SK-N-SH (cell line): ENCODE results near the gene FXYD2. TPM values are rescaled to one million over a fixed set of nuclear protein-coding genes. Genes with fewer than 3 reads are reported as not detected.

Experiments
- CTCF ChIA-PET: fragments of 300-600, 350-600 bp; formaldehyde crosslinking; extraction: SDS; loops from one replicate; lab custom pipeline; 2021; lab: Yijun Ruan, JAX
- POLR2A ChIA-PET: fragments of 350-600 bp; sonication (Branson Sonifier 250); formaldehyde crosslinking; extraction: SDS; loops from one replicate; lab custom pipeline; 2020; ENCODE audit warnings: antibody characterized with exemption, inconsistent platforms; lab: Yijun Ruan, JAX
- DNase-seq: peaks from one replicate; pipeline ENCODE4 v3.0.0; 2012
- H2AFZ ChIP-seq: fragments of 200-600 bp; sonication (generic); 2 replicates; pipeline ENCODE4 v1.8.1; 2016; ENCODE audit warnings: antibody characterized with exemption, mild to moderate bottlenecking, low read depth
- H3F3A ChIP-seq: fragments of 200-600 bp; sonication (generic); replicated peaks from 2 replicates; pipeline ENCODE3; 2016; ENCODE audit warnings: antibody characterized with exemption, mild to moderate bottlenecking; ENCODE audit not compliant: insufficient read depth
- H3K27ac ChIP-seq, 2 experiments: fragments of 200-500 bp in 1 of 2; fragments of 200-600 bp in 1 of 2; sonication (Bioruptor generic) in 1 of 2; sonication (generic), shearing (Covaris generic) in 1 of 2; 2 replicates each; pipeline versions ENCODE4 v1.5.1 to v1.6.1; 2014 to 2016; ENCODE audit warnings: low read depth in 2 of 2, inconsistent platforms in 1 of 2, low read length in 1 of 2, mild to moderate bottlenecking in 1 of 2, mixed read lengths in 1 of 2
- H3K27me3 ChIP-seq: fragments of 200-600 bp; sonication (generic), shearing (Covaris generic); 2 replicates; pipeline ENCODE4 v1.6.1; 2016; ENCODE audit warnings: mixed run types; ENCODE audit not compliant: insufficient read depth
- H3K36me3 ChIP-seq, 2 experiments: fragments of 200-500 bp in 1 of 2; fragments of 200-600 bp in 1 of 2; sonication (Bioruptor generic) in 1 of 2; sonication (generic) in 1 of 2; replicated peaks in 1 of 2; 2 replicates each; pipeline versions ENCODE3 to v1.5.1; 2014 to 2016; ENCODE audit warnings: low read length in 1 of 2, mild to moderate bottlenecking in 1 of 2; ENCODE audit not compliant: insufficient read depth in 2 of 2, control insufficient read depth in 1 of 2
- H3K4me1 ChIP-seq, 2 experiments: fragments of 200-500 bp in 1 of 2; fragments of 200-600 bp in 1 of 2; sonication (Bioruptor generic) in 1 of 2; sonication (generic), shearing (Covaris generic) in 1 of 2; 2 replicates each; pipeline versions ENCODE4 v1.5.1 to v1.6.1; 2014 to 2016; ENCODE audit warnings: low read depth in 1 of 2, low read length in 1 of 2, mixed run types in 1 of 2; ENCODE audit not compliant: insufficient read depth in 2 of 2, control insufficient read depth in 1 of 2
- H3K4me2 ChIP-seq: fragments of 200-600 bp; sonication (generic), shearing (Covaris generic); 2 replicates; pipeline ENCODE4 v1.6.1; 2017; ENCODE audit warnings: mixed run types
- H3K4me3 ChIP-seq, 2 experiments: fragments of 200-500 bp in 1 of 2; fragments of 200-600 bp in 1 of 2; sonication (Bioruptor generic) in 1 of 2; sonication (generic), shearing (Covaris generic) in 1 of 2; 2 replicates each; pipeline versions ENCODE4 v1.5.1 to v1.8.1; 2014 to 2016; ENCODE audit warnings: low read depth in 2 of 2, inconsistent platforms in 1 of 2, low read length in 1 of 2, mild to moderate bottlenecking in 1 of 2, mixed read lengths in 1 of 2, moderate library complexity in 1 of 2
- H3K79me2 ChIP-seq: fragments of 200-600 bp; sonication (generic); 2 replicates; pipeline ENCODE4 v1.8.1; 2017; ENCODE audit warnings: mild to moderate bottlenecking; ENCODE audit not compliant: insufficient read depth
- H3K9ac ChIP-seq: fragments of 200-600 bp; sonication (generic); 2 replicates; pipeline ENCODE4 v1.6.1; 2017; ENCODE audit warnings: mixed run types
- H3K9me2 ChIP-seq: fragments of 200-600 bp; sonication (generic); 2 replicates; pipeline ENCODE4 v1.6.1; 2017; ENCODE audit warnings: mixed run types
- H3K9me3 ChIP-seq: fragments of 200-600 bp; sonication (generic); 2 replicates; pipeline ENCODE4 v1.6.1; 2017; ENCODE audit warnings: mixed run types, mild to moderate bottlenecking, moderate library complexity
- H4K20me1 ChIP-seq: fragments of 200-600 bp; sonication (generic); 2 replicates; pipeline ENCODE4 v1.6.1; 2017; ENCODE audit warnings: mild to moderate bottlenecking, mixed run types; ENCODE audit not compliant: insufficient read depth
- EZH2phosphoT487 ChIP-seq: fragments of 200-600 bp; sonication (generic); IDR thresholded peaks from 2 replicates; pipeline ENCODE4 v1.6.1; 2017; ENCODE audit warnings: low read depth, mixed run types, mild to moderate bottlenecking, antibody characterized with exemption, moderate library complexity, borderline replicate concordance
- FOSL2 ChIP-seq: IDR thresholded peaks from 2 replicates; pipeline ENCODE4 v1.4.0; 2012; ENCODE audit warnings: low read depth, mild to moderate bottlenecking, moderate library complexity, borderline replicate concordance
- FOXJ3 ChIP-seq: sonication (generic); formaldehyde crosslinking; IDR thresholded peaks from 2 replicates; pipeline ENCODE4 v1.5.1; 2020; ENCODE audit warnings: mild to moderate bottlenecking, missing genetic modification reagents
- GABPA ChIP-seq: IDR thresholded peaks from 2 replicates; pipeline ENCODE4 v1.4.0; 2012; ENCODE audit warnings: low read depth, mild to moderate bottlenecking
- GATA2 ChIP-seq: sonication (generic); formaldehyde crosslinking; IDR thresholded peaks from 2 replicates; pipeline ENCODE4 v1.5.0; 2020; ENCODE audit warnings: mild to moderate bottlenecking, missing genetic modification reagents
- JUND ChIP-seq: IDR thresholded peaks from 2 replicates; pipeline ENCODE4 v1.4.0; 2012
- MXI1 ChIP-seq: IDR thresholded peaks from 2 replicates; pipeline ENCODE4 v1.6.1; 2012; ENCODE audit warnings: mild to moderate bottlenecking, low read depth, low read length, improper control_type of control experiment
- NRF1 ChIP-seq: IDR thresholded peaks from 2 replicates; pipeline ENCODE4 v1.6.1; 2012; ENCODE audit warnings: low read depth, mild to moderate bottlenecking, low read length
- POLR2AphosphoS5 ChIP-seq: IDR thresholded peaks from 2 replicates; pipeline ENCODE4 v1.6.1; 2012; ENCODE audit warnings: low read depth, low read length
- RAD21 ChIP-seq: IDR thresholded peaks from 2 replicates; pipeline ENCODE4 v1.6.1; 2012; ENCODE audit warnings: mild to moderate bottlenecking, low read length
- RCOR1 ChIP-seq: fragments of 150-350 bp; IDR thresholded peaks from 2 replicates; pipeline ENCODE4 v1.6.1; 2017; ENCODE audit warnings: antibody characterized with exemption, low read length
- RXRA ChIP-seq: IDR thresholded peaks from 2 replicates; pipeline ENCODE4 v1.4.0; 2012; ENCODE audit warnings: low read depth, mild to moderate bottlenecking, borderline replicate concordance
- SMC3 ChIP-seq: IDR thresholded peaks from 2 replicates; pipeline ENCODE4 v1.6.1; 2012; ENCODE audit warnings: low read depth, low read length, improper control_type of control experiment
- WGBS: methylation state at CpG from one replicate; pipeline ENCODE4 v1.1.6; 2017; ENCODE audit warnings: low lambda C conversion rate; 5-methylcytosine and 5-hydroxymethylcytosine counted together
- polyA plus RNA-seq, 3 experiments: library from polyadenylated mRNA; depleted of rRNA; stranded (reverse); fragments of >200 nt; gene quantifications; 2 replicates each; pipeline ENCODE4 v1.2.3, GENCODE V29; 2012
- TF ChIP-seq, protein P1 (sequence below): IDR thresholded peaks from 2 replicates; pipeline ENCODE4 v1.4.0; 2012; ENCODE audit warnings: low read depth, borderline replicate concordance
- TF ChIP-seq, protein P2 (sequence below): IDR thresholded peaks from 2 replicates; pipeline ENCODE4 v1.4.0; 2012; ENCODE audit warnings: low read depth
- TF ChIP-seq, protein P3 (sequence below): fragments of 200-600 bp; sonication (generic); IDR thresholded peaks from 2 replicates; pipeline ENCODE4 v1.6.1; 2017; ENCODE audit warnings: antibody characterized with exemption, mild to moderate bottlenecking, moderate library complexity

The FXYD2 gene
- polyA plus RNA-seq, 1 of the 3 experiments (the other 2 are of a cell fraction) = not detected

DNA sequence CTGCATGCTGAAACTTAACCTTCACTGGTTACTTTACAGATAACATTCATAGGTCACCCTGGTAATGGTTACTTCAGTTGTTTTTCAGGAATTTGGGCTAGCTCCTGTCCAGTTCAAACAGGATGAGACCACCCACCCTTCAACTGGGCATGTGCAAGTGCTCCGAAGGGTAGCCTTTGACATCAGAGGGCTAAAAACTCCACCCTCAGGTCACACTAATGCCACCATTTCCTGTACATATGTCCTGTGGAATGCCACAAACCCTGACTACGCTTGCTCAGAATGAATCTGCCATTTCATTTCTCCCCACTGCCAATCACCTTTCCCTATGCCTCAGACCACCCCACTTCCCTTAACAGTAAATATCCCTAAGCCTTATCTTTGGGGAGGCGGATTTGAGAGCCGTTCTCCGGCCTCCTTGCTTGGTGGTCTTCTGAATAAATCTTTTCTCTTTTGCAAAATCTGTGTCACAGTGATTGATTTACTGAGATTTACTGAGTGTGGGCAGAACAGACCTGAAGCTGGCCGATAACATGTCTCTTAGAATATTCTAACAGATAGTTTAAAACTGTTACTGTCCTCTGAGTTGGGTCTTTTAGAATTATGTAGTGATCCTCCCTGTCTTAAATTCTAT, 25.4 kb upstream of the FXYD2 start:
- Histone ChIP-seq H3K9me3 (0 out of 2 replicates have a peak, but pooled peaks cover 4% of the 10 kb centered on the region), H3K27me3 (no peaks in the 10 kb centered on the region; the same call in 1 of the 2 replicates), H3K27ac (no peak overlapping the region), H3K9ac (no peak overlapping the region), H3K4me3 (no peak overlapping the region), H3K4me1 (no peaks in the 10 kb centered on the region), H3K9me2 (no peaks in the 10 kb centered on the region), H3K36me3 (no peaks in the 10 kb centered on the region), H3K4me2 (no peak overlapping the region), H2AFZ (no peak overlapping the region), H3F3A (no peaks in the 10 kb centered on the region), H3K79me2 (no peaks in the 10 kb centered on the region), H4K20me1 (no peaks in the 10 kb centered on the region)
- no peak for TF ChIP-seq GABPA
- no peak for TF ChIP-seq JUND
- TF ChIP-seq SMC3 = no peak
- TF ChIP-seq, protein P1, sequence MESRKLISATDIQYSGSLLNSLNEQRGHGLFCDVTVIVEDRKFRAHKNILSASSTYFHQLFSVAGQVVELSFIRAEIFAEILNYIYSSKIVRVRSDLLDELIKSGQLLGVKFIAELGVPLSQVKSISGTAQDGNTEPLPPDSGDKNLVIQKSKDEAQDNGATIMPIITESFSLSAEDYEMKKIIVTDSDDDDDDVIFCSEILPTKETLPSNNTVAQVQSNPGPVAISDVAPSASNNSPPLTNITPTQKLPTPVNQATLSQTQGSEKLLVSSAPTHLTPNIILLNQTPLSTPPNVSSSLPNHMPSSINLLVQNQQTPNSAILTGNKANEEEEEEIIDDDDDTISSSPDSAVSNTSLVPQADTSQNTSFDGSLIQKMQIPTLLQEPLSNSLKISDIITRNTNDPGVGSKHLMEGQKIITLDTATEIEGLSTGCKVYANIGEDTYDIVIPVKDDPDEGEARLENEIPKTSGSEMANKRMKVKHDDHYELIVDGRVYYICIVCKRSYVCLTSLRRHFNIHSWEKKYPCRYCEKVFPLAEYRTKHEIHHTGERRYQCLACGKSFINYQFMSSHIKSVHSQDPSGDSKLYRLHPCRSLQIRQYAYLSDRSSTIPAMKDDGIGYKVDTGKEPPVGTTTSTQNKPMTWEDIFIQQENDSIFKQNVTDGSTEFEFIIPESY = no peak
- TF ChIP-seq FOXJ3 (CRISPR knock-in tag) = no peak
- no peak for DNase-seq
- WGBS = 69% methylated on average over 6 of the region's 6 CpGs
- ChIA-PET CTCF (interaction anchor here (0.7 to 17.3 kb wide), 3 partner anchors 31 to 99 kb away, joined by 3 to 438 read pairs (median 5); no protein-coding TSS in a partner anchor), POLR2A (no interaction called here)

DNA sequence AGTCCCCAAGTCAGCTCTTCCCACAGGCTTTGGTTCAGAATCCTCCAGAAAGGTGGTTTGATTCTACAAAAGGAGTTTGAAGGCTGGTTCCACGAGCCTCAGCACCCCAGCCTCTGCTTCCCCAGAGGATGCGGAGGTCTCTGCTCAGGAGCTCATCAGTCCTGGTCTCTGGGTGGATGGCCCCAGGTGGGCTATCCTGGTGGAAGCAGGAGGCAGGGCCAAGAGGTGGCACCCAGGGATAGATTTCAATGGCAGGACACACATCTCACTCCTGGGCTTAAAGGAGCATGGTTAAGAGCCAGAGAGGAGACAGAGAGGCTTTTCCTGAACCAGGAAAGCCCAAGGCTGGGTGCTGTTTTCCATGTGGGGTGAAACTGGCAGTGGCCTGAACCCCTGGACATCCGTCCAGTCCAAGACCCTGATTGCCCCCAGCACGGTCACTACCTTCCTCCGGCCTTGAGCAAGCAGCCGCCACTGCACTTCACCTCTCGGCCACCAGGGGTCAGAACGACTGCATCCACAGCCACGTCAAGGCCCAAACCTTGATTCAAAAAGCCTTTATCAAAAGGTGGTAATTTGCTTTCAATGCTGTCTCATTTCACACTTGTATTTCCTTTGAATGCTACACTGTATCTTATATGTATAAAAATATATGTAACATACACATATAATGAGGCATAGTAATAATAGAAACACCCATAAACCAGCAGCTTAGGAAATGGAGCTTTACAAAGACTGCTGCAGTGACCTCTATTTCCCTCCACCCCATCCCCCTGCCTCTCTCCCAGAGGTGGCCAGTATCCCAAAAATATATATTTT, 19.3 kb upstream of the FXYD2 start:
- WGBS = 0% methylated on average over 3 of the region's 9 CpGs
- Histone ChIP-seq H3K4me3 (no peak overlapping the region; a peak in 1 of 4 replicates), H3K79me2 (no peaks in the 10 kb centered on the region), H3K27ac (no peak overlapping the region), H3K9me3 (no peaks in the 10 kb centered on the region), H3K4me1 (peaks cover 0 to 2% of the 10 kb centered on the region in 2 experiments; a peak in 1 of 4 replicates), H3K9me2 (no peaks in the 10 kb centered on the region), H3K36me3 (no peaks in the 10 kb centered on the region), H2AFZ (0 out of 2 replicates have a peak overlapping the region, but pooled peaks have one; percentile 59), H3F3A (no peaks in the 10 kb centered on the region), H4K20me1 (no peaks in the 10 kb centered on the region), H3K4me2 (no peak overlapping the region), H3K9ac (no peak overlapping the region), H3K27me3 (no peaks in the 10 kb centered on the region; the same call in 1 of the 2 replicates)
- ChIA-PET POLR2A (interaction anchor here (1.0 kb wide), 1 partner anchor 103 kb away, joined by 3 read pairs; no protein-coding TSS in a partner anchor), CTCF (interaction anchor here (0.6 to 17.3 kb wide), 58 partner anchors 10 to 418 kb away, joined by 3 to 438 read pairs (median 4); partner anchors contain the start of genes FXYD2, FXYD6 and TMPRSS13)
- DNase-seq = peak; percentile 74
- TF ChIP-seq GATA2 (CRISPR knock-in tag) (no peak), RAD21 (peak; percentile 91), FOSL2 (no peak), NRF1 (no peak), RCOR1 (no peak), RXRA (no peak), FOXJ3 (CRISPR knock-in tag) (no peak), GABPA (no peak), POLR2AphosphoS5 (no peak), EZH2phosphoT487 (no peak), SMC3 (peak; percentile 99), MXI1 (no peak), JUND (no peak)
- TF ChIP-seq, protein P2, sequence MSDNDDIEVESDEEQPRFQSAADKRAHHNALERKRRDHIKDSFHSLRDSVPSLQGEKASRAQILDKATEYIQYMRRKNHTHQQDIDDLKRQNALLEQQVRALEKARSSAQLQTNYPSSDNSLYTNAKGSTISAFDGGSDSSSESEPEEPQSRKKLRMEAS = no peak
- TF ChIP-seq, protein P1 = no peak
- TF ChIP-seq, protein P3, sequence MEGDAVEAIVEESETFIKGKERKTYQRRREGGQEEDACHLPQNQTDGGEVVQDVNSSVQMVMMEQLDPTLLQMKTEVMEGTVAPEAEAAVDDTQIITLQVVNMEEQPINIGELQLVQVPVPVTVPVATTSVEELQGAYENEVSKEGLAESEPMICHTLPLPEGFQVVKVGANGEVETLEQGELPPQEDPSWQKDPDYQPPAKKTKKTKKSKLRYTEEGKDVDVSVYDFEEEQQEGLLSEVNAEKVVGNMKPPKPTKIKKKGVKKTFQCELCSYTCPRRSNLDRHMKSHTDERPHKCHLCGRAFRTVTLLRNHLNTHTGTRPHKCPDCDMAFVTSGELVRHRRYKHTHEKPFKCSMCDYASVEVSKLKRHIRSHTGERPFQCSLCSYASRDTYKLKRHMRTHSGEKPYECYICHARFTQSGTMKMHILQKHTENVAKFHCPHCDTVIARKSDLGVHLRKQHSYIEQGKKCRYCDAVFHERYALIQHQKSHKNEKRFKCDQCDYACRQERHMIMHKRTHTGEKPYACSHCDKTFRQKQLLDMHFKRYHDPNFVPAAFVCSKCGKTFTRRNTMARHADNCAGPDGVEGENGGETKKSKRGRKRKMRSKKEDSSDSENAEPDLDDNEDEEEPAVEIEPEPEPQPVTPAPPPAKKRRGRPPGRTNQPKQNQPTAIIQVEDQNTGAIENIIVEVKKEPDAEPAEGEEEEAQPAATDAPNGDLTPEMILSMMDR = peak; percentile 96
